ENCODE measurements around the gene FOXC2. TPM values are rescaled to one million over a fixed set of nuclear protein-coding genes. Genes with fewer than 3 reads are reported as not detected.
A peak's percentile ranks its signal among the peaks of the same experiment; 100 is the strongest.

Gene FOXC2
- 14.9 TPM for total RNA-seq (2021; ENCODE audit: unreplicated experiment)
- 19.8 TPM for polyA plus RNA-seq (2012; ENCODE audit: insufficient read length)
- Bru-seq, nascent RNA: percentile 64 among the genes with signal in this experiment
- percentile 87 among the genes with signal in this experiment for BruChase-seq, experiment 1, labeled RNA remaining after a 2-hour chase
- BruChase-seq, experiment 2, labeled RNA remaining after a 6-hour chase: percentile 64 among the genes with signal in this experiment
- long read RNA-seq, transcript FOXC2-202 (1 exons, 2,900 nt): minor isoform, 13 of 50 reads
- long read RNA-seq, transcript FOXC2-201 (1 exons, 2,478 nt): major isoform, 37 of 50 reads
- long read RNA-seq, partial matches to known transcripts: 0 of 50 reads
- long read RNA-seq, other reads (novel, unspliced or antisense): 0 of 50 reads

DNA sequence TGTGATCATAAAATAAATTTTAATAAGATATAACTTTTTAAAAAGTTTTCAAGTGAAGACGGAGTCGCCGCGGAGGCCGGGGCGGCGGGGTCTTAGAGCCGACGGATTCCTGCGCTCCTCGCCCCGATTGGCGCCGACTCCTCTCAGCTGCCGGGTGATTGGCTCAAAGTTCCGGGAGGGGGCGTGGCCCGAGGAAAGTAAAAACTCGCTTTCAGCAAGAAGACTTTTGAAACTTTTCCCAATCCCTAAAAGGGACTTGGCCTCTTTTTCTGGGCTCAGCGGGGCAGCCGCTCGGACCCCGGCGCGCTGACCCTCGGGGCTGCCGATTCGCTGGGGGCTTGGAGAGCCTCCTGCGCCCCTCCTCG lies at the start of gene FOXC2:
Gene FOXC2 (plus strand): TSS at position 229 of the 365 bp plus-strand sequence. CDS start 507 bp downstream, outside the sequence.
- intact Hi-C loops (cut with micrococcal nuclease; ENCODE audit: unreplicated experiment) (no loop called here), in situ Hi-C loops (cut with HindIII; ENCODE audit: low pct_unique_long_range_greater_than_20kb, low sequenced_read_pairs) (no loop called here)
- no peak for DNase-seq (ENCODE audit: low read depth, low spot score)
- BruUV-seq (replicated peaks): no TSS peak
- POLR2A ChIA-PET: no interaction called here
- no peaks in the 10 kb centered on the region for H3K27me3 ChIP-seq (ENCODE audit: control insufficient read depth, insufficient read depth, low read length)
- ATAC-seq: peak; percentile 74
- peaks cover 18% of the 10 kb centered on the region for H3K4me1 ChIP-seq (ENCODE audit: control insufficient read depth, insufficient read depth, low read length)
- peak within 1 kb of the TSS; percentile 89 for H3K27ac ChIP-seq (ENCODE audit: low read length)
- no peaks in the 10 kb centered on the region for H3K9me3 ChIP-seq (ENCODE audit: control insufficient read depth, insufficient read depth, low read depth, low read length)
- CTCF ChIA-PET: no interaction called here
- H3K4me3 ChIP-seq (ENCODE audit: low read depth in 2 of 2, low read length in 2 of 2): peak within 1 kb of the TSS; percentile 63 to 86
- TF ChIP-seq TCF7L2 (IDR thresholded peaks at IDR 0.05; ENCODE audit: low read depth, low read length) (no peak), POLR2AphosphoS5 (IDR thresholded peaks at IDR 0.05; ENCODE audit: low read depth, low read length) (no peak), SIN3A (IDR thresholded peaks at IDR 0.05; ENCODE audit: borderline replicate concordance, insufficient read depth, low read depth, low read length) (no peak)
- TF ChIP-seq, protein P1, sequence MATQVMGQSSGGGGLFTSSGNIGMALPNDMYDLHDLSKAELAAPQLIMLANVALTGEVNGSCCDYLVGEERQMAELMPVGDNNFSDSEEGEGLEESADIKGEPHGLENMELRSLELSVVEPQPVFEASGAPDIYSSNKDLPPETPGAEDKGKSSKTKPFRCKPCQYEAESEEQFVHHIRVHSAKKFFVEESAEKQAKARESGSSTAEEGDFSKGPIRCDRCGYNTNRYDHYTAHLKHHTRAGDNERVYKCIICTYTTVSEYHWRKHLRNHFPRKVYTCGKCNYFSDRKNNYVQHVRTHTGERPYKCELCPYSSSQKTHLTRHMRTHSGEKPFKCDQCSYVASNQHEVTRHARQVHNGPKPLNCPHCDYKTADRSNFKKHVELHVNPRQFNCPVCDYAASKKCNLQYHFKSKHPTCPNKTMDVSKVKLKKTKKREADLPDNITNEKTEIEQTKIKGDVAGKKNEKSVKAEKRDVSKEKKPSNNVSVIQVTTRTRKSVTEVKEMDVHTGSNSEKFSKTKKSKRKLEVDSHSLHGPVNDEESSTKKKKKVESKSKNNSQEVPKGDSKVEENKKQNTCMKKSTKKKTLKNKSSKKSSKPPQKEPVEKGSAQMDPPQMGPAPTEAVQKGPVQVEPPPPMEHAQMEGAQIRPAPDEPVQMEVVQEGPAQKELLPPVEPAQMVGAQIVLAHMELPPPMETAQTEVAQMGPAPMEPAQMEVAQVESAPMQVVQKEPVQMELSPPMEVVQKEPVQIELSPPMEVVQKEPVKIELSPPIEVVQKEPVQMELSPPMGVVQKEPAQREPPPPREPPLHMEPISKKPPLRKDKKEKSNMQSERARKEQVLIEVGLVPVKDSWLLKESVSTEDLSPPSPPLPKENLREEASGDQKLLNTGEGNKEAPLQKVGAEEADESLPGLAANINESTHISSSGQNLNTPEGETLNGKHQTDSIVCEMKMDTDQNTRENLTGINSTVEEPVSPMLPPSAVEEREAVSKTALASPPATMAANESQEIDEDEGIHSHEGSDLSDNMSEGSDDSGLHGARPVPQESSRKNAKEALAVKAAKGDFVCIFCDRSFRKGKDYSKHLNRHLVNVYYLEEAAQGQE (IDR thresholded peaks at IDR 0.05; ENCODE audit: insufficient read depth in 1 of 2, low read depth in 2 of 2, low read length in 1 of 2): no peak
- TF ChIP-seq, protein P2, sequence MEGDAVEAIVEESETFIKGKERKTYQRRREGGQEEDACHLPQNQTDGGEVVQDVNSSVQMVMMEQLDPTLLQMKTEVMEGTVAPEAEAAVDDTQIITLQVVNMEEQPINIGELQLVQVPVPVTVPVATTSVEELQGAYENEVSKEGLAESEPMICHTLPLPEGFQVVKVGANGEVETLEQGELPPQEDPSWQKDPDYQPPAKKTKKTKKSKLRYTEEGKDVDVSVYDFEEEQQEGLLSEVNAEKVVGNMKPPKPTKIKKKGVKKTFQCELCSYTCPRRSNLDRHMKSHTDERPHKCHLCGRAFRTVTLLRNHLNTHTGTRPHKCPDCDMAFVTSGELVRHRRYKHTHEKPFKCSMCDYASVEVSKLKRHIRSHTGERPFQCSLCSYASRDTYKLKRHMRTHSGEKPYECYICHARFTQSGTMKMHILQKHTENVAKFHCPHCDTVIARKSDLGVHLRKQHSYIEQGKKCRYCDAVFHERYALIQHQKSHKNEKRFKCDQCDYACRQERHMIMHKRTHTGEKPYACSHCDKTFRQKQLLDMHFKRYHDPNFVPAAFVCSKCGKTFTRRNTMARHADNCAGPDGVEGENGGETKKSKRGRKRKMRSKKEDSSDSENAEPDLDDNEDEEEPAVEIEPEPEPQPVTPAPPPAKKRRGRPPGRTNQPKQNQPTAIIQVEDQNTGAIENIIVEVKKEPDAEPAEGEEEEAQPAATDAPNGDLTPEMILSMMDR (IDR thresholded peaks at IDR 0.05): no peak
- H3K36me3 ChIP-seq (ENCODE audit: control insufficient read depth, insufficient read depth, low read length): no peaks in the 10 kb centered on the region

DNA sequence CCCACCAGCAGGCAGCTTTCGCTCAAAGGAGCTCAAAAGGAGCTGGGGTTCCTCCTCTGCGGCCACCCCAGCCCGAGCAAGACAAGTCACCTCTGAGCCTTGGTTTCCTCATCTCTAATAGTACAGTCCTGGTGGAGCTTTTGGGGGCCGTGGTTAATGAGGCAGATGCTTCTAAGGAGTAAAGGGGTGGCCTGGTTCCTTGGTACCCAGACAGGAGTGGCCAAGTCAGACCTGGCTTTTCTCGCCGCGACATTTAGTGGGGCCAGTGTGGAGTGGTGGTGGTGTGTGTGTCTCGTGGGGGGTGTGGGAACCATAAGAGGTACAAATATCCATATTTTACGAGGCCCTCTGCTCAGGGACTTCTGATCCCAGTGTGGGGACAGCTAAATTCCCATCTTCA lies 49.6 kb upstream of the FOXC2 start:
- ATAC-seq (no peak), DNase-seq (ENCODE audit: low read depth, low spot score) (no peak)
- in situ Hi-C loops (cut with HindIII; ENCODE audit: low pct_unique_long_range_greater_than_20kb, low sequenced_read_pairs) (no loop called here), intact Hi-C loops (cut with micrococcal nuclease; ENCODE audit: unreplicated experiment) (loop anchor here (1.0 kb wide), 1 partner anchor 445 kb away; no protein-coding TSS in a partner anchor)
- TF ChIP-seq SIN3A (IDR thresholded peaks at IDR 0.05; ENCODE audit: borderline replicate concordance, insufficient read depth, low read depth, low read length) (no peak), TCF7L2 (IDR thresholded peaks at IDR 0.05; ENCODE audit: low read depth, low read length) (no peak), POLR2AphosphoS5 (IDR thresholded peaks at IDR 0.05; ENCODE audit: low read depth, low read length) (no peak)
- TF ChIP-seq, protein P2 (IDR thresholded peaks at IDR 0.05): no peak
- TF ChIP-seq, protein P1 (IDR thresholded peaks at IDR 0.05; ENCODE audit: insufficient read depth in 1 of 2, low read depth in 2 of 2, low read length in 1 of 2): no peak
- BruUV-seq (replicated peaks): no TSS peak
- POLR2A ChIA-PET: no interaction called here
- no peak overlapping the region for H3K27ac ChIP-seq (ENCODE audit: low read length)
- no peaks in the 10 kb centered on the region for H3K36me3 ChIP-seq (ENCODE audit: control insufficient read depth, insufficient read depth, low read length)
- no peaks in the 10 kb centered on the region for H3K9me3 ChIP-seq (ENCODE audit: control insufficient read depth, insufficient read depth, low read depth, low read length)
- H3K27me3 ChIP-seq (ENCODE audit: control insufficient read depth, insufficient read depth, low read length): peaks cover 4% of the 10 kb centered on the region; the same call in 1 of the 2 replicates
- CTCF ChIA-PET: interaction anchor here (0.6 to 1.9 kb wide), 3 partner anchors 438 to 1056 kb away, joined by 3 to 7 read pairs (median 4); no protein-coding TSS in a partner anchor
- no peaks in the 10 kb centered on the region for H3K4me1 ChIP-seq (ENCODE audit: control insufficient read depth, insufficient read depth, low read length)
- no peak overlapping the region for H3K4me3 ChIP-seq (ENCODE audit: low read depth in 2 of 2, low read length in 2 of 2)

All from Panc1 (cell line).